Measurements from ENCODE around the gene AIM2. TPM values are rescaled to one million over a fixed set of nuclear protein-coding genes. Genes with fewer than 3 reads are reported as not detected.
"Not testable (repeated sequence)": the region's sequence is repeated elsewhere in the genome, so short reads cannot be mapped to it uniquely, and the experiment has no call there.

The AIM2 gene
- total RNA-seq, 2 donors from 2014 or later: 0.69 TPM; not detected in 1

GRCh38 chr1:159051436-159051835 lies 25.1 kb downstream of the AIM2 start:
- H3K4me3 ChIP-seq: no peak overlapping the region
- H3K27ac ChIP-seq: no peak overlapping the region
- no peaks in the 10 kb centered on the region for H3K9me3 ChIP-seq
- DNase-seq: no peak
- intact Hi-C loops (cut with DNase I): no loop called here
- no peak overlapping the region for H3K9ac ChIP-seq (ENCODE audit: low read depth in 2 of 2, low read length in 2 of 2)
- no peaks in the 10 kb centered on the region for H3K4me1 ChIP-seq
- H3K27me3 ChIP-seq: no peaks in the 10 kb centered on the region
- no peak for TF ChIP-seq CTCF (IDR thresholded peaks at IDR 0.05)
- no peaks in the 10 kb centered on the region for H3K36me3 ChIP-seq

GRCh38 chr1:159046486-159046885 lies 30.1 kb downstream of the AIM2 start:
- DNase-seq; intact Hi-C loops (cut with DNase I); H3K9ac ChIP-seq (ENCODE audit: low read depth in 2 of 2, low read length in 2 of 2); H3K36me3 ChIP-seq; H3K4me3 ChIP-seq; H3K27ac ChIP-seq; H3K4me1 ChIP-seq; H3K27me3 ChIP-seq; H3K9me3 ChIP-seq: not testable (repeated sequence)

- Histone ChIP-seq H3K36me3 (no peaks in the 10 kb centered on the region), H3K9me3 (no peaks in the 10 kb centered on the region), H3K27me3 (no peaks in the 10 kb centered on the region), H3K4me1 (no peaks in the 10 kb centered on the region), H3K27ac (no peak overlapping the region), H3K4me3 (no peak overlapping the region), H3K9ac (ENCODE audit: low read depth in 2 of 2, low read length in 2 of 2) (no peak overlapping the region)
- DNase-seq: no peak
- no peak for TF ChIP-seq CTCF (IDR thresholded peaks at IDR 0.05)
- intact Hi-C loops (cut with DNase I): no loop called here
These were observed 35.5 kb downstream of the AIM2 start for GRCh38 chr1:159040893-159041724.

GRCh38 chr1:159040206-159040605 lies 36.4 kb downstream of the AIM2 start:
- intact Hi-C loops (cut with DNase I): no loop called here
- H3K4me3 ChIP-seq: no peak overlapping the region
- no peak for DNase-seq
- no peaks in the 10 kb centered on the region for H3K9me3 ChIP-seq
- TF ChIP-seq CTCF (IDR thresholded peaks at IDR 0.05): no peak
- H3K27me3 ChIP-seq: no peaks in the 10 kb centered on the region
- H3K27ac ChIP-seq: no peak overlapping the region
- H3K36me3 ChIP-seq: no peaks in the 10 kb centered on the region
- no peaks in the 10 kb centered on the region for H3K4me1 ChIP-seq
- no peak overlapping the region for H3K9ac ChIP-seq (ENCODE audit: low read depth in 2 of 2, low read length in 2 of 2)

- intact Hi-C loops (cut with DNase I): no loop called here
- Histone ChIP-seq H3K9ac (ENCODE audit: low read depth in 2 of 2, low read length in 2 of 2) (no peak overlapping the region), H3K4me3 (no peak overlapping the region), H3K27ac (no peak overlapping the region), H3K9me3 (no peaks in the 10 kb centered on the region), H3K4me1 (no peaks in the 10 kb centered on the region), H3K36me3 (no peaks in the 10 kb centered on the region), H3K27me3 (no peaks in the 10 kb centered on the region)
- DNase-seq: no peak
- no peak for TF ChIP-seq CTCF (IDR thresholded peaks at IDR 0.05)
These were observed 45.6 kb downstream of the AIM2 start for GRCh38 chr1:159030877-159031447.

GRCh38 chr1:159030311-159030710 lies 46.3 kb downstream of the AIM2 start:
- TF ChIP-seq CTCF (IDR thresholded peaks at IDR 0.05): no peak
- Histone ChIP-seq H3K36me3 (no peaks in the 10 kb centered on the region), H3K9me3 (no peaks in the 10 kb centered on the region), H3K9ac (ENCODE audit: low read depth in 2 of 2, low read length in 2 of 2) (no peak overlapping the region), H3K4me3 (no peak overlapping the region), H3K27ac (no peak overlapping the region), H3K27me3 (no peaks in the 10 kb centered on the region), H3K4me1 (no peaks in the 10 kb centered on the region)
- DNase-seq: no peak
- intact Hi-C loops (cut with DNase I): no loop called here

GRCh38 chr1:159026841-159027240 lies 49.7 kb downstream of the AIM2 start:
- H3K36me3 ChIP-seq; intact Hi-C loops (cut with DNase I); H3K4me3 ChIP-seq; H3K4me1 ChIP-seq; H3K9me3 ChIP-seq; H3K27ac ChIP-seq; H3K27me3 ChIP-seq; DNase-seq; H3K9ac ChIP-seq (ENCODE audit: low read depth in 2 of 2, low read length in 2 of 2): not testable (repeated sequence)
